Activated CD4-positive, alpha-beta T cell treated with anti-CD3 and anti-CD28 coated beads for 48 hours (primary cell): ENCODE data around the gene HOXD10.

Experiments
- DNase-seq: peaks from one replicate; pipeline ENCODE4 v3.0.0-alpha.2; 2020

The HOXD10 gene

GRCh38 chr2:176107731-176108181 lies 8.8 kb upstream of the HOXD10 start:
- DNase-seq: no peak

- no peak for DNase-seq
Measured at GRCh38 chr2:176109192-176109901, 7.2 kb upstream of the HOXD10 start.

- DNase-seq: no peak
Measured at GRCh38 chr2:176109946-176110345, 6.6 kb upstream of the HOXD10 start.

GRCh38 chr2:176110415-176111308 lies 5.9 kb upstream of the HOXD10 start:
- no peak for DNase-seq

GRCh38 chr2:176111309-176111663 lies 5.3 kb upstream of the HOXD10 start:
- peak; percentile 54 for DNase-seq

- no peak for DNase-seq
Measured at GRCh38 chr2:176111846-176112374, 4.7 kb upstream of the HOXD10 start.

GRCh38 chr2:176112375-176113302 lies 3.9 kb upstream of the HOXD10 start:
- no peak for DNase-seq

GRCh38 chr2:176114120-176114929 lies 2.3 kb upstream of the HOXD10 start:
- no peak for DNase-seq

GRCh38 chr2:176114930-176115625 lies 1.5 kb upstream of the HOXD10 start:
- no peak for DNase-seq

- no peak for DNase-seq
Measured at GRCh38 chr2:176117162-176117822, 714 bp downstream of the HOXD10 start.

- no peak for DNase-seq
Measured at GRCh38 chr2:176117823-176118371, 1.3 kb downstream of the HOXD10 start.

- DNase-seq: peak; percentile 53
Measured at GRCh38 chr2:176118601-176119339, 2.2 kb downstream of the HOXD10 start.

- no peak for DNase-seq
Measured at GRCh38 chr2:176120364-176121189, 4.0 kb downstream of the HOXD10 start.

- DNase-seq: peak; percentile 34
Measured at GRCh38 chr2:176121190-176122051, 4.8 kb downstream of the HOXD10 start.

GRCh38 chr2:176122052-176122682 lies 5.6 kb downstream of the HOXD10 start:
- no peak for DNase-seq

GRCh38 chr2:176122683-176123410 lies 6.3 kb downstream of the HOXD10 start, which contains the start of gene HOXD9:
Gene HOXD9 (plus strand): TSS chr2:176122719. CDS start chr2:176122769, 50 bp downstream.
- peak; percentile 47 for DNase-seq
